GM18951 (cell line): ENCODE measurements around the gene OR1F1.
"Not testable (repeated sequence)": the region's sequence is repeated elsewhere in the genome, so short reads cannot be mapped to it uniquely, and the experiment has no call there.

Experiments used
- POLR2A ChIP-seq: IDR thresholded peaks from 4 replicates; pipeline ENCODE4 v1.6.1; 2011; ENCODE audit warnings: mild to moderate bottlenecking; ENCODE audit not compliant: insufficient read length, insufficient read depth; ENCODE audit errors: extremely low read depth
- in situ Hi-C: fragments of 300-500 bp; cut with MboI; formaldehyde crosslinking; loops from one replicate; pipeline ENCODE4 v1.12.0; 2022; ENCODE audit warnings: low sequenced_read_pairs, mixed read lengths, inconsistent platforms; ENCODE audit not compliant: unreplicated experiment

Gene OR1F1

GRCh38 chr16:3174618-3175148 lies 13.3 kb upstream of the OR1F1 start:
- no peak for TF ChIP-seq POLR2A
- in situ Hi-C loops, result no loop called here

DNA sequence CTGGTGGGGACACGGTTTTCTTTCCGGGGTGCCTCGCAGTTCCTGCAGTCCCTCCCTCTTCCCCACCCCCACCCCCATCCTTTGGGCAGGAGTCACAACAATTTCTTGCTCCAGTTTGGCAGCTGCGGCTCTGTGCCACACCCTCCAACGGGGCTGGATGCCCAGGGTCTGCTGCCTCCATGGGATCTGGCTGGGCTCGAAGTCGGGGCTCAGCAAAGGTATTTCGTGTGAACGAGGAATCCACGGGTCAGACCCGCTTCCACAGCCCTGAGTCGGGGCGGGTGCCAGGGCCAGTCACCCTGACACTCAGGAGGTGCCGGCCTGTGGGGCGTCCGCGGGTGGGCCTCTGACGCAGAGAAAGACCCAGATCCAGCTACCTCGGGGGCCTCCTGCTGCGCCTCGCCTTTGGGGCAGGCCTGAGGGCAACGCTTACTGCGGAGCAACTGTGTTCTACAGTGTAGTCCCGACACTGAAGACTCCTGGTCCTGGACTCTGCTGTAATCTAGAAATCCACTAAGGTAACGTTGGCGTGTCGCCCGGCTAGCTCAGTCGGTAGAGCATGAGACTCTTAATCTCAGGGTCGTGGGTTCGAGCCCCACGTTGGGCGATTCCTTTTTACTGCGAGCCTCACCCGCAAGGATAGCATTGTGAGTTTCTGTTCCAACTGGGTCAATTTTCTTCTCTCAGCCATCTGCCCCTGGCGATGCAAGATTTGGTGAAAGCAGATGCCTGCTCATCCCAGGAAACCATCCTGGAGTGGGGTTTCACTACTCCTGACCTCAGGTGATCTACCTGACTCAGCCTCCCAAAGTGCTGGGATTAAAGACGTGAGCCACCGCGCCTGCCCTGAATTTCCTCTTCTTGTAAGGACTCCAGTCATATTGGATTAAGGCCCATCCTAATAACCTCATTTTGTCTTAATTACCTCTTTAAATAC lies 12.6 kb upstream of the OR1F1 start:
- in situ Hi-C loops, result no loop called here

GRCh38 chr16:3179651-3180050 lies 8.4 kb upstream of the OR1F1 start:
- TF ChIP-seq POLR2A, result no peak
- in situ Hi-C loops, result no loop called here

More for the DNA sequence above, 12.6 kb upstream of the OR1F1 start:
- TF ChIP-seq POLR2A, result no peak

DNA sequence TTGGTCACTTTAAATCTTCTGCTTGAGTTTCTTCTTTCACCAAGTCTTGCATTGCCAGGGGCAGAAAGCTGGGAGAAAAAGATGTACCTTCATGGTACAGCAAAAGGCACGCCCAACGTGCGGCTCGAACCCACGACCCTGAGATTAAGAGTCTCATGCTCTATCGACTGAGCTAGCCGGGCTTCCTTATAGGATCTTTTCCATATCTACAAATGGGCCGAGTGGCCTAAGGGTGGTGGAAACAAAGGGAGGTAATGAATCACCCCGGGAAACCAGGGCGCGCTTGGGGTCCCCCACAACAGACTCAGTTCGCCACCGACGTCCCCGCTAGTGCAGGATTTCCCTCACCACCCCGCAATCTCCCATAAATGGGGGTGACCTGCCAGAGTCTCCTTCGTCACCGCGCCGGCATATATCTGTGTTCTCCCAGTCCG lies 7.5 kb upstream of the OR1F1 start:
- TF ChIP-seq POLR2A, result no peak
- in situ Hi-C loops, result no loop called here

- in situ Hi-C loops, result not testable (repeated sequence)
Observed at GRCh38 chr16:3182293-3182607, 5.8 kb upstream of the OR1F1 start.

- in situ Hi-C loops, result no loop called here
- no peak for TF ChIP-seq POLR2A
Observed at GRCh38 chr16:3182608-3183444, 5.2 kb upstream of the OR1F1 start.

GRCh38 chr16:3183445-3184139 lies 4.4 kb upstream of the OR1F1 start:
- in situ Hi-C loops, result no loop called here
- TF ChIP-seq POLR2A, result no peak

DNA sequence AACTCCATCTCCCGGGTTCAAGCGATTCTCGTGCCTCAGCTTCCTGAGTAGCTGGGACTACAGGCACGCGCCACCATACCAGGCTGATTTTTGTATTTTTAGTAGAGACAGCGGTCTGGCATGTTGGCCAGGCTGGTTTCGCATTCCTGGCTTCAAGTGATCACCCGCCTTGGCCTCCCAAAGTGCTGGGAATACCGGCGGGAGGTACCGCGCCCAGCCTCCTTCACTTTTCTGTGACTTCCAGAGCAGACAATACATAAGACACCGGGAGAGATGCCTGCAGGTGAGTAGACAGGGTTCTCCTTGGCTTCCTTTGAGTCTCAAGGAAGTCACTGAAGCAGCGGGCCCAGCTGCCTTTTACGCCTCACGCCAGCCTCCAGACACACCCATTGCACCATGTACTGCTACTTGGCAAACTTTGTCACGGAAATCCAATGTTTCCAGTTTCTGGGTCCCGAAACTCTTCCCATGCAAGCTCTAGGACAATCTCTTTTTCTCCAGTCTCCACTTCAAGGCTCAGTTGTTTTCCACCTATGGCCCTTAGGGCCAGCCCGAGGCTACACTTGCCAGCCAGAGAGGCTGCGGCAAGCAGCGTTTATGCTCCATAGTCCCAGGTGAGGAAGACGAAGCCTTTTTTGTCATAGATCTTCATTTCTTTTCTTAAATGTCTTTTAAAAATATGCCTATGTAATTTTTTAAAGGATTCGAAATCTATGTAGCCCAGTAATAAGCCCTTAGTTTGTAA lies 886 bp upstream of the OR1F1 start:
- no peak for TF ChIP-seq POLR2A
- in situ Hi-C loops, result no loop called here

GRCh38 chr16:3188675-3188924 lies 596 bp downstream of the OR1F1 start:
- TF ChIP-seq POLR2A, result no peak
- in situ Hi-C loops, result no loop called here

- in situ Hi-C loops, result no loop called here
- peak; percentile 40 for TF ChIP-seq POLR2A
Observed at GRCh38 chr16:3188925-3189825, 1.2 kb downstream of the OR1F1 start.

DNA sequence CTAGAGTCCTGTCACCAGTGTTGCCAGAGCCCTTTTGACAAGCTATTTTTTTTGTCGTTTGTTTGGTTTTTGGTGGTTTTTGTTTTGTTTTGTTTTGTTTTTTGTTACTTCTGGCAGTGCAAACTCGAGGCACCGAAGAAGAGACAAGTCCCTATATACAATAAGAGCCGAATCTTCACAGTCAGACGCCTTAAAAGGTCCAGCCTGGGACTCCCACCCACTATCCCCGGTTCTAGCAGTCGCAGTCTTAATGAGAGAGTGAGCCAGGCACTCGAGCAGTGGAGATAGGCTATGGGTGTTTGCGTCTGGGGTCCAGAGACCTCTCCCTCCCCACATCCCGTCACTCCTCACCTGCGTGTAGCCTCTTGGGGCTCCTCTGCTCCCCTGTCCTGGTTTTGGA lies 1.9 kb downstream of the OR1F1 start:
- in situ Hi-C loops, result no loop called here
- no peak for TF ChIP-seq POLR2A

GRCh38 chr16:3190949-3191353 lies 2.9 kb downstream of the OR1F1 start:
- TF ChIP-seq POLR2A, result no peak
- in situ Hi-C loops, result no loop called here
